ENCODE data around the gene ACOX3. TPM values are rescaled to one million over a fixed set of nuclear protein-coding genes. Genes with fewer than 3 reads are reported as not detected.

ACOX3 gene
- total and polyA plus RNA-seq, 10 of the 15 experiments (the other 5 are each of a cell fraction or from before 2014, with no cell fraction given), result 2.0 to 24.5 (median 14.0) TPM

- ATAC-seq (no peak), FAIRE-seq (no peak), DNase-seq (ENCODE audit: low read depth, low spot score) (no peak)
- ChIA-PET SMC1A (ENCODE audit: uncharacterized antibody, unreplicated experiment) (no interaction called here), RAD21 (ENCODE audit: unreplicated experiment) (no interaction called here), CTCF (no interaction called here), POLR2A (no interaction called here)
- Histone ChIP-seq H3K4me2 (ENCODE audit: control insufficient read depth, insufficient read depth) (no peak overlapping the region), H4K20me1 (ENCODE audit: control insufficient read depth, insufficient read depth) (no peaks in the 10 kb centered on the region), H3K9ac (ENCODE audit: control insufficient read depth, insufficient read depth, low read length) (no peak overlapping the region), H3K4me3 (no peak overlapping the region), H3K36me3 (ENCODE audit: control insufficient read depth in 2 of 2, insufficient read depth in 2 of 2, low read length in 1 of 2) (no peaks in the 10 kb centered on the region), H2AFZ (ENCODE audit: control insufficient read depth, low read depth, low read length) (no peak overlapping the region), H3K9me3 (replicated peaks; ENCODE audit: control insufficient read depth, insufficient read depth, low read length) (no peaks in the 10 kb centered on the region), H3K27ac (ENCODE audit: control insufficient read depth, insufficient read depth) (no peak overlapping the region), H3K27me3 (replicated peaks in 1 of 2; ENCODE audit: control insufficient read depth in 2 of 2, insufficient read depth in 2 of 2, low read length in 1 of 2) (no peaks in the 10 kb centered on the region), H3K4me1 (ENCODE audit: control insufficient read depth, insufficient read depth, low read length) (no peaks in the 10 kb centered on the region), H3K79me2 (ENCODE audit: control insufficient read depth, insufficient read depth, low read length) (no peaks in the 10 kb centered on the region)
- intact Hi-C loops (cut with micrococcal nuclease; ENCODE audit: unreplicated experiment) (no loop called here), in situ Hi-C loops (cut with MboI) (no loop called here)
- WGBS (ENCODE audit: insufficient coverage, insufficient replicate concordance, low lambda C conversion rate, missing lambda C conversion rate), result 80% methylated on average over 13 of the region's 13 CpGs
- TF ChIP-seq RCOR1 (conservative IDR thresholded peaks at IDR 0.05; ENCODE audit: low read depth, low read length) (no peak), WRNIP1 (IDR thresholded peaks at IDR 0.05; ENCODE audit: borderline replicate concordance, low read depth, low read length) (no peak), FOS (IDR thresholded peaks at IDR 0.05; ENCODE audit: borderline replicate concordance, extremely low read depth, insufficient read length) (no peak), NR2F1 (conservative IDR thresholded peaks at IDR 0.05) (no peak), ZNF207 (IDR thresholded peaks at IDR 0.05; ENCODE audit: borderline replicate concordance) (no peak), TARDBP (IDR thresholded peaks at IDR 0.05; ENCODE audit: borderline replicate concordance) (no peak), POLR2AphosphoS2 (IDR thresholded peaks at IDR 0.05; ENCODE audit: low read depth, low read length) (no peak), MXI1 (IDR thresholded peaks at IDR 0.05; ENCODE audit: low read depth, low read length) (no peak), GABPA (IDR thresholded peaks at IDR 0.05; ENCODE audit: low read depth) (no peak), CBX5 (IDR thresholded peaks at IDR 0.05; ENCODE audit: low read depth) (no peak), PAX8 (IDR thresholded peaks at IDR 0.05) (no peak), POU2F2 (IDR thresholded peaks at IDR 0.05; ENCODE audit: borderline replicate concordance, low read depth, low read length) (no peak), JUND (IDR thresholded peaks at IDR 0.05; ENCODE audit: low read depth, low read length) (no peak), DPF2 (IDR thresholded peaks at IDR 0.05) (no peak), NFYB (IDR thresholded peaks at IDR 0.05; ENCODE audit: insufficient read depth, low read depth, low read length) (no peak), SPI1 (IDR thresholded peaks at IDR 0.05; ENCODE audit: borderline replicate concordance, insufficient read depth, low read depth, low read length) (no peak)
- BruUV-seq (replicated peaks), result no TSS peak
Measured at GRCh38 chr4:8373973-8374545, 66.5 kb downstream of the ACOX3 start.
